Naive B cell (primary cell): Measurements from ENCODE around the gene XKR7. TPM values are rescaled to one million over a fixed set of nuclear protein-coding genes. Genes with fewer than 3 reads are reported as not detected.
A peak's percentile ranks its signal among the peaks of the same experiment; 100 is the strongest.
"Not testable (repeated sequence)": the region's sequence is repeated elsewhere in the genome, so short reads cannot be mapped to it uniquely, and the experiment has no call there.

Experiments
- ATAC-seq, 2 donors: fragments of 150-1000 bp; cut with Tn5 transposase; 2 replicates each; pipeline ENCODE4 v1.10.0; 2021; ENCODE audit warnings: low read depth in 2 of 2, mild to moderate bottlenecking in 2 of 2, moderate library complexity in 2 of 2
- DNase-seq: peaks from one replicate; pipeline ENCODE4 v3.0.0; 2022
- H3K27ac Mint-ChIP-seq, 6 donors: one replicate each; pipeline ENCODE4 v1.8.0; 2020 to 2022; ENCODE audit warnings: mild to moderate bottlenecking in 6 of 6, mixed read lengths in 6 of 6, moderate library complexity in 5 of 6, inconsistent platforms in 2 of 6
- H3K27me3 Mint-ChIP-seq, 3 donors: one replicate each; pipeline ENCODE4 v1.8.0; 2021 to 2022; ENCODE audit warnings: mixed read lengths in 3 of 3, mild to moderate bottlenecking in 1 of 3
- H3K36me3 Mint-ChIP-seq, 2 donors: one replicate each; pipeline ENCODE4 v1.8.0; 2020 to 2022; ENCODE audit warnings: mixed read lengths in 2 of 2, inconsistent platforms in 1 of 2, mild to moderate bottlenecking in 1 of 2
- H3K4me1 Mint-ChIP-seq, 3 donors: one replicate each; pipeline ENCODE4 v1.8.0; 2020 to 2022; ENCODE audit warnings: mixed read lengths in 3 of 3, inconsistent platforms in 1 of 3, mild to moderate bottlenecking in 1 of 3, moderate library complexity in 1 of 3
- H3K4me3 Mint-ChIP-seq, 8 donors: one replicate each; pipeline ENCODE4 v1.8.0; 2020 to 2022; ENCODE audit warnings: mild to moderate bottlenecking in 8 of 8, mixed read lengths in 8 of 8, moderate library complexity in 8 of 8, inconsistent platforms in 2 of 8
- H3K9me3 Mint-ChIP-seq, 7 donors: one replicate each; pipeline ENCODE4 v1.8.0; 2020 to 2022; ENCODE audit warnings: mixed read lengths in 7 of 7, mild to moderate bottlenecking in 5 of 7, inconsistent platforms in 2 of 7, moderate library complexity in 1 of 7
- polyA plus RNA-seq, 6 donors: library from polyadenylated mRNA; unstranded; fragments of 300-500 nt; fragmentation: Illumina TruSeq; gene quantifications; one replicate each; pipeline ENCODE4 v1.2.3, GENCODE V29; 2021; ENCODE audit warnings: low read depth in 6 of 6

XKR7 gene
- polyA plus RNA-seq, 6 donors from 2014 or later, result 0.03 TPM; not detected in 5

GRCh38 chr20:31927627-31928159, 40.3 kb upstream of the XKR7 start:
- H3K4me3 Mint-ChIP-seq, result no peak overlapping the region
- H3K36me3 Mint-ChIP-seq, result no peaks in the 10 kb centered on the region
- peak overlapping the region in 1 of 6 donors; percentile 13 for H3K27ac Mint-ChIP-seq
- H3K9me3 Mint-ChIP-seq, result peaks cover 0 to 2% (median 0%) of the 10 kb centered on the region in 7 donors
- ATAC-seq (no peak), DNase-seq (no peak)
- peaks cover 8 to 53% (median 33%) of the 10 kb centered on the region in 3 donors for H3K27me3 Mint-ChIP-seq
- peaks cover 0 to 9% (median 9%) of the 10 kb centered on the region in 3 donors for H3K4me1 Mint-ChIP-seq

- not testable (repeated sequence) for H3K4me1 Mint-ChIP-seq, H3K4me3 Mint-ChIP-seq, H3K27ac Mint-ChIP-seq
Measured at GRCh38 chr20:31929631-31930030, 38.3 kb upstream of the XKR7 start.

GRCh38 chr20:31930779-31931178, 37.2 kb upstream of the XKR7 start:
- ATAC-seq, result no peak

More at GRCh38 chr20:31929631-31930030, 38.3 kb upstream of the XKR7 start:
- ATAC-seq, H3K36me3 Mint-ChIP-seq, H3K9me3 Mint-ChIP-seq, DNase-seq: not testable (repeated sequence)
- H3K27me3 Mint-ChIP-seq, result peaks cover 5 to 36% (median 16%) of the 10 kb centered on the region in 3 donors

GRCh38 chr20:31933698-31934097, 34.3 kb upstream of the XKR7 start:
- DNase-seq (no peak), ATAC-seq (no peak)
- Mint-ChIP-seq H3K4me3 (no peak overlapping the region), H3K36me3 (no peaks in the 10 kb centered on the region), H3K9me3 (no peaks in the 10 kb centered on the region), H3K27me3 (peaks cover 0 to 14% (median 0%) of the 10 kb centered on the region in 3 donors), H3K4me1 (peaks cover 0 to under 1% (median 0%) of the 10 kb centered on the region in 3 donors), H3K27ac (no peak overlapping the region)

More at GRCh38 chr20:31930779-31931178, 37.2 kb upstream of the XKR7 start:
- DNase-seq, result no peak
- Mint-ChIP-seq H3K27me3 (peaks cover 5 to 24% (median 7%) of the 10 kb centered on the region in 3 donors), H3K4me3 (no peak overlapping the region), H3K4me1 (no peaks in the 10 kb centered on the region), H3K27ac (peak overlapping the region in 1 of 6 donors; percentile 78), H3K36me3 (no peaks in the 10 kb centered on the region), H3K9me3 (peaks cover 0 to under 1% (median 0%) of the 10 kb centered on the region in 7 donors)

- DNase-seq, result no peak
- Mint-ChIP-seq H3K36me3 (no peaks in the 10 kb centered on the region), H3K27me3 (peaks cover 0 to 10% (median 0%) of the 10 kb centered on the region in 3 donors), H3K4me3 (no peak overlapping the region), H3K27ac (no peak overlapping the region), H3K9me3 (no peaks in the 10 kb centered on the region), H3K4me1 (peaks cover 0 to 1% (median 0%) of the 10 kb centered on the region in 3 donors)
- no peak for ATAC-seq
Measured at GRCh38 chr20:31934491-31934890, 33.5 kb upstream of the XKR7 start.

GRCh38 chr20:31934968-31935764, 32.8 kb upstream of the XKR7 start:
- H3K27ac Mint-ChIP-seq, result peak overlapping the region in 1 of 6 donors; percentile 33
- H3K27me3 Mint-ChIP-seq, result peaks cover 0 to 10% (median 0%) of the 10 kb centered on the region in 3 donors
- peaks cover 0 to 1% (median 0%) of the 10 kb centered on the region in 3 donors for H3K4me1 Mint-ChIP-seq
- H3K9me3 Mint-ChIP-seq, result no peaks in the 10 kb centered on the region
- H3K36me3 Mint-ChIP-seq, result no peaks in the 10 kb centered on the region
- H3K4me3 Mint-ChIP-seq, result no peak overlapping the region
- no peak for DNase-seq
- no peak for ATAC-seq

GRCh38 chr20:31936420-31936819, 31.5 kb upstream of the XKR7 start:
- peaks cover 0 to 1% (median 0%) of the 10 kb centered on the region in 3 donors for H3K4me1 Mint-ChIP-seq
- DNase-seq, result no peak
- H3K27me3 Mint-ChIP-seq, result peaks cover 0 to under 1% (median 0%) of the 10 kb centered on the region in 3 donors
- H3K9me3 Mint-ChIP-seq, result no peaks in the 10 kb centered on the region
- H3K36me3 Mint-ChIP-seq, result peaks cover 0 to 2% of the 10 kb centered on the region in 2 donors
- ATAC-seq, result no peak
- H3K4me3 Mint-ChIP-seq, result no peak overlapping the region
- H3K27ac Mint-ChIP-seq, result no peak overlapping the region

- ATAC-seq, result no peak
- Mint-ChIP-seq H3K4me3 (no peak overlapping the region), H3K27ac (no peak overlapping the region)
Measured at GRCh38 chr20:31937820-31938219, 30.1 kb upstream of the XKR7 start.

GRCh38 chr20:31939661-31940060, 28.3 kb upstream of the XKR7 start:
- Mint-ChIP-seq H3K9me3 (no peaks in the 10 kb centered on the region), H3K27me3 (no peaks in the 10 kb centered on the region), H3K4me1 (peaks cover 0 to 1% (median 0%) of the 10 kb centered on the region in 3 donors), H3K27ac (no peak overlapping the region), H3K4me3 (no peak overlapping the region), H3K36me3 (peaks cover 0 to 8% of the 10 kb centered on the region in 2 donors)
- no peak for ATAC-seq
- no peak for DNase-seq

More at GRCh38 chr20:31937820-31938219, 30.1 kb upstream of the XKR7 start:
- DNase-seq, result no peak
- Mint-ChIP-seq H3K36me3 (peaks cover 0 to 8% of the 10 kb centered on the region in 2 donors), H3K4me1 (peaks cover 0 to 1% (median 0%) of the 10 kb centered on the region in 3 donors), H3K27me3 (no peaks in the 10 kb centered on the region), H3K9me3 (no peaks in the 10 kb centered on the region)

GRCh38 chr20:31943052-31943471, 24.9 kb upstream of the XKR7 start:
- no peaks in the 10 kb centered on the region for H3K9me3 Mint-ChIP-seq
- no peak overlapping the region for H3K4me3 Mint-ChIP-seq
- H3K27me3 Mint-ChIP-seq, result no peaks in the 10 kb centered on the region
- H3K4me1 Mint-ChIP-seq, result peaks cover 0 to 1% (median 0%) of the 10 kb centered on the region in 3 donors
- no peak overlapping the region for H3K27ac Mint-ChIP-seq
- DNase-seq (no peak), ATAC-seq (no peak)
- peaks cover 1 to 9% of the 10 kb centered on the region in 2 donors for H3K36me3 Mint-ChIP-seq

GRCh38 chr20:31945319-31945718, 22.6 kb upstream of the XKR7 start:
- DNase-seq (no peak), ATAC-seq (no peak)
- Mint-ChIP-seq H3K9me3 (no peaks in the 10 kb centered on the region), H3K4me3 (no peak overlapping the region), H3K36me3 (peaks cover 4 to 20% of the 10 kb centered on the region in 2 donors), H3K27me3 (no peaks in the 10 kb centered on the region), H3K27ac (no peak overlapping the region), H3K4me1 (peaks cover 12 to 17% (median 16%) of the 10 kb centered on the region in 3 donors)

GRCh38 chr20:31945785-31946184, 22.2 kb upstream of the XKR7 start:
- peak overlapping the region in 1 of 8 donors; percentile 47 for H3K4me3 Mint-ChIP-seq
- no peaks in the 10 kb centered on the region for H3K9me3 Mint-ChIP-seq
- ATAC-seq (no peak), DNase-seq (no peak)
- H3K27me3 Mint-ChIP-seq, result no peaks in the 10 kb centered on the region
- H3K4me1 Mint-ChIP-seq, result peaks cover 13 to 21% (median 17%) of the 10 kb centered on the region in 3 donors
- peaks cover 4 to 20% of the 10 kb centered on the region in 2 donors for H3K36me3 Mint-ChIP-seq
- no peak overlapping the region for H3K27ac Mint-ChIP-seq

GRCh38 chr20:31948008-31948407, 19.9 kb upstream of the XKR7 start:
- Mint-ChIP-seq H3K9me3 (no peaks in the 10 kb centered on the region), H3K36me3 (peaks cover 4 to 12% of the 10 kb centered on the region in 2 donors), H3K4me1 (peaks cover 28 to 36% (median 30%) of the 10 kb centered on the region in 3 donors), H3K4me3 (peak overlapping the region in 1 of 8 donors; percentile 94), H3K27me3 (no peaks in the 10 kb centered on the region), H3K27ac (no peak overlapping the region)
- ATAC-seq (no peak), DNase-seq (no peak)
